GM18499 (cell line): Measurements from ENCODE around the gene LYG1.
A peak's percentile ranks its signal among the peaks of the same experiment; 100 is the strongest.
"Not testable (repeated sequence)": the region's sequence is repeated elsewhere in the genome, so short reads cannot be mapped to it uniquely, and the experiment has no call there.

Experiments
- ATAC-seq: cut with Tn5 transposase; IDR thresholded peaks from one replicate; pipeline ENCODE4 v1.9.1; 2021; ENCODE audit warnings: moderate number of reproducible peaks; ENCODE audit not compliant: insufficient read depth, unreplicated experiment

LYG1 gene

DNA sequence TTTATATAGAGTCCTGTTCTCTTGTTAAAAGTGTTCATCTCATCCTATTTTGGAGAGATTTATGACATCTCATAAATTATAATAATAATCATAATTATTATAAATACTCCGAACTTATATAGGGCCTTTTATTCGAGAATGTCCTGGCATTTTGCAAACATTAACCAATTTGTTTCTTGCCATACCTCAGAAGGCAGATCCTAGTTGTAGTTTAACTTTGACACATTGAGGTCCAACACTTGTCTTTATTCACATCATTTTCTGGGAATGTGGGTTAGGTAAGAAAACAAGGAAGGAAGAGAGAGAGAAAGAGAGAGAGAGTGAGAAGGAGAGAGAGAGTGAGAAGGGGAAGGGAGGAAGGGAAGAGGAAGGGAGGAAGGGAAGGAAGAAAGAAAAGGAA is at the start of gene LYG1:
Gene LYG1, minus strand, starts transcription at position 101 of the 400 bp plus-strand sequence. CDS start 5,527 bp downstream, outside the sequence.
- ATAC-seq: not testable (repeated sequence)

DNA sequence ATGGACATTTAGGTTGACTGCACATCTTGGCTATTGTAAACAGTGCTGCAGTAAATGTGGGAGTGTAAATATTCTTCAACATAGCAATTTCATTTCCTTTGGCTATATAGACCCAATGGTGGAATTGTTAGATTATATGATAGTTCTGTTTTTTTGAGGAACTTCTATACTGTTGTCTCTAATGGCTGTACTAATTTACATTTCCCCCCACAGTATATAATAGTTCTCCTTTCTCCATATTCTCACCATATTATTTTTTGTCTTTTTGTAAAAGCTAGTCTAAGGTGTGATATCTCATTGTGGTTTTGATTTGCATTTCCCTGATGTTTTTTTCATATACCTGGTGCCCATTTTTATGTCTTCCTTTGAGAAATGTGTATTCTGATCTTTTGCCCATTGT is 49.2 kb upstream of the LYG1 start:
- ATAC-seq: no peak

DNA sequence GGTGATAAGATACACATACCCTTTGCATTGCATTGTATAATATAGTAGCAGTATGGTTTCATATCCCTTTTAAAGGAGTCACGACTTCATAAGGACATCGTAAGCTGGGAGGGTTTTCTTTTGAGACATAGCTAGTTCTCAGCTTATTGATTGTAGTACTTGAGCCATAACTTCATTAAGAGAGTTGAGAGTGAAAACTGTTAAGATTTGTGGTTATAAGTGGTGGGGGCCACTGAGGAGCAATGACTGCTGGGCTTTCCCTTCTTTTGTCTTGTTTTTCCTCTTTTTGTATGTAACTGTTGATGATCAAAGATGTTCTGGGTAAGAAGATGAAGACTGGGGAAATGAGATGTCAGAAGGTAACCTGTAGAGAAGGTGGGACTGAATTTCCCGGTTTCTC is 47.2 kb upstream of the LYG1 start:
- no peak for ATAC-seq

DNA sequence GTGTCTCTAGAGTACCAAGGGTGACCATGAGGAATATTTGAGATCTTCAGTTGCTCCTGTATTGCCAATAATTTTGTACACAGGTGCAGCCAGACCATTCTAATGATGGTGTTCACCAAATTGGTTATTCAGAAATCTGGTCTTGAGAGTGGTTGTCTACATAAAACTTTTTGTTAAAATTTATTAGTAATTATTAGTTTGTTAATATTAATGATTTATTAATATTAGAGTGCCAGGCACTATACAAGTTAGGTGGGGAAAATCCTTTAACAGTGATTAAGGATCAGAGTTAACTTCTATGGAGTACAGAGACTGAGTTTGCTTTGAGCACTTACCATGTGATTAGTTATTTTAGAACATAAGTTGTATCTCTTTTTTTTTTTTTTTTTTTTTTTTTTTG is 45.2 kb upstream of the LYG1 start:
- no peak for ATAC-seq

DNA sequence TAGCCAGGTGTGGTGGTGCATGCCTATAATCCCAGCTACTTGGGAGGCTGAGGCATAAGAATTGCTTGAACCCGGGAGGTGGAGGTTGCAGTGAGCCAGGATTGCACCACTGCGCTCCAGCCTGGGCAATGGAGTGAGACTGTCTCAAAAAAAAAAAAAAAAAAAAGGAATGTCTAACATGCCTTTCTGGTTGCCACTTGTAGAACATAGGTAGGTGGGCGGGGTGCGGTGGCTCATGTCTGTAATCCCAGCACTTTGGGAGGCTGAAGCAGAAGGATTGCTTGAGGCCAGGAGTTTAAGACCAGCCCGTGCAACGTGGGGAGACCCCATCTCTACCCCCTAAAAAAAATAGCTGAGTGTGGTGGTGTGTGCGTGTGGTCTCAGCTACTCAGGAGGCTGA is 44.4 kb upstream of the LYG1 start:
- ATAC-seq: not testable (repeated sequence)

DNA sequence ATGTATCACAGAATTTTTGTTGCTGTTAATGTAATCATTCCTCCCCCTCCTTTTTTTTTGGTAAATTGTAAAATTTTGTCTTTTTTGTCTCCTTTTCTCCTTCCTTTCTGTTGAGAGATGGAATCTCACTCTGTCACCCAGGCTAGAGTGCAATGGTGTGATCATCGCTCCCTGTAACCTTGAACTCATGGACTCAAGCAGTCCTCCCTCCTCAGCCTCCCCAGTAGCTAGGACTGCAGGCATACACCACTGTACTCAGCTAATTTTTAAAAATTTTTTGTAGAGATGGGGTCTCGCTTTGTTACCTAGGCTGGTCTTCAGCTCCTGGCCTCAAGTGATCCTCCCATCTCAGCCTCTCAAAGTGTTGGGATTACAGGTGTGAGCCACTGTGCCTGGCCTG is 41.5 kb upstream of the LYG1 start:
- no peak for ATAC-seq

DNA sequence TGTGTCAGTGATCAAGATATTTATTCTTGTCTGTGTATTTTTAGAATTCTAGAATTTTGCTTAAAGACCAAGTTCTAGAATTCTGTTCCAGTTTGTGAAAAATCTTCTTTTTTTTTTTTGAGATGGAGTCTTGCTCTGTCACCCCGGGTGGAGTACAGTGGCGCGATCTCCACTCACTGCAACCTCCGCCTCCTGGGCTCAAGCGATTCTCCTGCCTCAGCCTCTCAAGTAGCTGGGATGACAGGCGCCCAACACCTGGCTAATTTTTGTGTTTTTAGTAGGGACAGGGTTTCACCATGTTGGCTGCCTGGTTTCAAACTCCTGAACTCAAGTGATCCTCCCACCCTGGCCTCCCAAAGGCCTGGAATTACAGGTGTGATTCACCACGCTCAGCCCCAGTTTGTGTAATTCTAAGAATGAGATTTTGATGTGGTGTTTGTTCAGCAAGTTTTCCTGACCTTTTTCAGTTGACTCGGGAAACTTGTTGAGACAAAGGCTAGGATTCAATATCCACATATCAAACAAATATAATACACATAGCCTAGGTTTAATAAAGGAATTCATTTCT is 39.8 kb upstream of the LYG1 start:
- no peak for ATAC-seq

DNA sequence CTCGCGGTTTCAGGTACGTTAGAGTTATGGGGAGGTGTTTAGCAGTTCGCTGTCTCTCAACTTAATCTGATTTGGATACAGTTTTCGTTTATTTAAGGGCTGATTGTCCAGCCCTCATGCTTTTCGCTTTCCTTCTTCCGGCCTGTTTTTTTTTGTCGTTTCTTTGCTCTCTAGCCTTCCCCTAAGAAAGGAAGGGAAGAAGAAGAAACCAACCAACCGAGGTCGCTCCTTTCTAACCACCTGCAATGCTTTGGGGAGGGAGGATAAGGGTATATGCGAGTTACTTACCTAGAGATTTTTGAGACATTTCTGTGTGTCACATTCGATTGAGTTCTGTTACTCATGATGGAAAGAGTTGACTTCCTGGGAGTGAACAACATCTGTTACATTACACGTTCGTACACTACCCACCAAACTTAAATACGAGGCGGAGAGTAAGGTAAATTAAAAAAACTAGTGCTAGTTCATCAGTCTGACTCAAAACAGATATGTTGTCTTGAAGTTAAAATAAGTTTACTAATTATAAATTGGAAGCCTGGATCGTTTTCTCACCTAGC is 37.1 kb upstream of the LYG1 start:
- no peak for ATAC-seq

DNA sequence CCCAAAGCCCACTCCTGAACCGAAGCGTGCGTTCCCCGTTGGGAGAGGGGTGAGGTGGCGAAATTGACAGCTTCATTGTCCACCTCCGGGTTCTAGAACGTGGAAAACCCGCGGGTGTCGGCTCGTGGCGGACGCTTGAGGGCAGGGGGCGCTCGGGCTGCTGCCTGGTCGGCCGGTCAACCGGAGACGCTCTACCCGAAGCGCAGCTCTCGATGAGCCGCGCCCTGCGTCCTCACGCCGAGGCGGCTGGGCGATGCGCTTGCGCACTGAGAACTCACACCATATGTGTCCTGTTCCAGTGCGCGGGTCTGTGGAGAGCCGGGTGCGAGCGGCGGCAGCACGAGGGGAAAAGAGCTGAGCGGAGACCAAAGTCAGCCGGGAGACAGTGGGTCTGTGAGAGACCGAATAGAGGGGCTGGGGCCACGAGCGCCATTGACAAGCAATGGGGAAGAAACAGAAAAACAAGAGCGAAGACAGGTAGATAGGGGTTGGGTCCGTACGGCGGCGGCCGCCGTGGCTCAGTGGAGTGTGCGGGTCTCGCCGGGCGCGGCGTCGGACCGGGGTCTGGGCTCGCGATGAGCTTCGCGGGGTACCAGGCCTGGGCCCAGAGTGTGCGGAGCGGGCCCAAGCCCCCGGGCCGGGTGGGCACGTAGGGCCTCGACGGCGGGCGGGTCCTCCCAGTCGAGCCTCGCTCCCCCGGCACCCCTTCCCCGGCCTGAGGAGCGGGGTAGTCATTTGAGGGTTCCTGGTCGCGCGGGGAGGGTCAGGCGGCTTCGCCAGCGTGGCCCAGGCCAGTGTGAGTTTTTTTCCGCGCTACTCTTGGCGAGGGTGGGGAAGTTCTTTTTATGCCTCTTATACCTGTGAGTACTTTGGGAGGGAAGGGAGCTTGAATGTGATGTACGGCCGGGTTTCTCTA is 36.4 kb upstream of the LYG1 start, which contains the start of gene EIF5B:
Gene EIF5B, plus strand, starts transcription at position 277 of the 916 bp plus-strand sequence. Its CDS starts 166 bp downstream, at position 443.
- peak; percentile 43 for ATAC-seq

DNA sequence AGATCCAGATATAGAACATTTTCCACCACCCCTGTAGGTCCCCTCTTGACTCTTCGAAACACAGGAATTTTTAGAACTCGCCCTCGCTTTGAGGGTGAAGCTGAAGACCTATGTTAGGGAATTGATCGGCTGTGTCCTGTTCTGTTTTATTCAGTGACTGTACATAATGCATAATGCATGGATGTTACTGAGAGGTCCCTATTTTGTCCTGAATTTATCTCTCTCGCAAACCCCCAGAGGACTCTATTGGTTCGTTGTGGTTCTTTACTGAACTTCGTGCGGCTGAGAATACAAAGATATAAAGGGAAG is 35.8 kb upstream of the LYG1 start:
- ATAC-seq: peak; percentile 0

DNA sequence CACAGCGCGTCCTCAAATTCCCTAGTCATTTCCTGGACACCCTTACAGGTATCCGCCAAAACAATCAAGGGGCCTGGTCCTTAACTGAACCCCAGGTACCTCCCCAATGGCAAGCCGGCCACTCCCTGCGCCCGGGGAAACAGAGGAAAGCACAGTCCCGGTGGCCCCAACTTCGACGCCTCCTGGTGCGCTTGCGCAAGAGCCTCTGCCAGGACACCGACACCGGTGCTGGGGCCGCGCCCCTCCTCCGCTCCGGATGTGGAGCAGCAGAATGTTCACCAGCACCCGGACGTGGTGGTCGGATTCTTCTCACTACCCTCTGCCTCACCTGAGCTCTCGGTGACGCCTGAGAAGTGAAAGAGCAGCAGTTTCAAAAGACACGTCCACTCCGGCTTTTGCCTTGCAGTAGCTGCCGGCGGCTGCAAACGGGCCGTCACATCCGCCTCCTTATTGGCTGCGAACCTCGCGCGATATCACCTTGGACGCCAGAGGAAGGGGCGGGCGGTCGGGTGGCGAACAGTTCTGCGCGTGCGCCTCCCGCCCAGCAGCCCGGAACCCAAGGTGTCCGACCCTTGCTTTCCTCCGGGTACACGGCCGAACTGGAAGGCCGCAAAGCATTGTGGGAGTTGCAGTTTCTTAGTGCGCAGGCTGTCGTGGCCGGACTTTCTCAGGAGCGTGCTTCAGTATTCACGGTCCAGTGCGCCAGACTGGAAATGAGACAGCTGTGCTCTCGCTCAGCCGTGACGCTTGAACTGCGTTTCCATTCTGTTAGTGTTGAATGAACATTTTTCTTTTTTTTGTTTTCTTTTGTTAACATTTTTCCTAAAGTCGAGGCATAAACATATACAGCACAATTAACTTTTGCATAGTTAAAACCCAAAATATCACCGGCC is 35.2 kb upstream of the LYG1 start, which contains the start of gene TXNDC9:
Gene TXNDC9, minus strand, starts transcription at position 423 of the 893 bp plus-strand sequence. CDS start 3,123 bp downstream, outside the sequence.
- ATAC-seq: peak; percentile 58

DNA sequence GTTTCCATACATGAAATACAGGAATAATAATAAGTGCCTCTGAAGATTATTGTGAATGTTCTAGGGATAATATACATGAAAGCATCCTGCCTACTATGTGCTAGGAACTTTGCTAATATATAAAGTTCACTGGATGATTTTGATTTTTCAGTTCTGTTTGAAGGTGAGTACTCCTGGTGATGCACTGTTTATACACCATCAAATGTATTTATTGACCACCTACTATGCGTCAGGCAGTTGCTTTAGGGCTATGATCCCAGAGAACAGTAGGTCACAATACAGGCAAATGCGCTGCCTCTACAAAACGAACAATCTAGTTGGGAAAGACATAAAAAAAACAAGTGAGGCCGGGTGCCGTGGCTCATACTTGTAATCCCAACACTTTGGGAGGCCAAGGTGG is 24.4 kb upstream of the LYG1 start:
- ATAC-seq: no peak

DNA sequence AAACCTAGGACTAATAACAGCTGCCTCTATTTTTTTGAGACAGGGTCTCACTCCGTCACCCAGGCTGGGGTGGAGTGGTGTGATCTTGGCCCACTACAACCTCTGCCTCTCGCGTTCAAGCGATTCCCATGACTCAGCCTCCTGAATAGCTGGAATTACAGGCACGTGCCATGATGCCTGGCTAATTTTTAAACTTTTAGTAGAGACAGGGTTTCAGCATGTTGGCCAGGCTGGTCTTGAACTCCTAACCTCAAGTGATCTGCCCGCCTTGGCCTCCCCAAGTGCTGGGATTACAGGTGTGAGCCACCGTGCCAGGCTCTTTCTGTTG is 16.8 kb upstream of the LYG1 start:
- not testable (repeated sequence) for ATAC-seq

DNA sequence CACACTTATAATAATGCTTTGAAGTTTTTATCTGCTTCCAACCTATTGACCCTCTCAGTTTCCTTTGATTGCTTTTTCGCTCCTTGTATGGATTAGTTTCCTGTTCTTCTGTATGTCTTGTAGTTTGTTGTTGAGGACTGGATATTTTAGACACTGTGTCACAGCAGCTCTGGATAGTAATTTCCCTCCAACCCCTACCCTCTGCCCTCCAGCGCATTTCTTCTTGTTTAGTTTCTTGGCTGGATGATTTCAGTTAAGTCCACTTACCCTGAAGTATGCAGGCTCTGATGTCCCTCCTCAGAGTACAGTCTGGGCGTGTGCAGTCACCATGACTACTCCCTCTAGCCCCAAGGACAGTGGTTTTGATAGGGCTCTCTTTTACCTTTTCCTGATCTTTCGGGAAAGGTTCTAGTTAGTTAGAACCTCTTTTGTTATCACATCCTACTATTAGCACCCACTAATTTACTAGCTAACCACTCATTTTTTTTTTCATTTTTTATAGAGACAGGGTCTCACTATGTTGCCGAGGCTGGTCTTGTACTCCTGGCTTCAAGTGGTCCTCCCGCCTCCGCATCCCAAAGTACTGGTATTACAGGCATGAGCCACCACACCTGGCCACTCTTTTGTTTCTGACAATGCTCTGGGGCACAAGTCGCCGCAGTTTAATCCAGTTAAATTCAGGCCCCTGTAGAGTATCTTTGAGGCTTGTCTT is 16.3 kb upstream of the LYG1 start:
- ATAC-seq: no peak

DNA sequence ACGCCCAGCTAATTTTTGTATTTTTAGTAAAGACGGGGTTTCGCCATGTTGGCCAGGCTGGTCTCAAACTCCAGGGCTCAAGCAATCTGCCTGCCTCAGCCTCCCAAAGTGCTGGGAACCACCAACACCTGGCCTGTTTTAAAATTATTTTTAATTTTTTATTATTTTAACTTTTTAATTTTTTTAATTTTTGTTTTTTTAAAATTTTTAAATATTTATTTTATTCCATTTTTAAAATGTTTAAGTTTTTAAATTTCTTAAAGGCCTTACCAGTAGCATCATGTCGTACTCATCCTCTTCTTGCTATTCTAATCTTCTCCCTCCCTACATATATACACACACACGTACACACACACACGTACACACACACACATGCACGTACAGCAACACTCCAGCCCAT is 1.4 kb downstream of the LYG1 start:
- ATAC-seq: no peak

DNA sequence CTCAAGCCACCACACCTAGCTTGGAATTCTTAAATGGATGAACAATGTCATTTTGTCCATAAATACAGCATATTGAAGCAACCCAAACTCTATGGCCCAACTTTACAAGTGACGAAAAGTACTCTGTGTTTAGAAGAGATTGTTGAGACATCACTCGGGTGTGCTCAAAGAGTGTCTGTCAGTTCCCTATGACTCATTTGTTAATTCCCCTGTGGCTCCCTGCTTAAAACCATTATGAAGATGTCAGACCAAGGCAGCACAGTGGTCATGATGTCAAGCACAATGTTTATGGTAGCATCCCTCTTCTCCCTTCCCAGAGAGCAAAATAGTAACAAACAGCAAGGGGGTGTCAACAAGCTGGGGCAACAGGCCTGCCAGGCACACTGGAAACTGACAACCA is 3.0 kb downstream of the LYG1 start:
- ATAC-seq: no peak

DNA sequence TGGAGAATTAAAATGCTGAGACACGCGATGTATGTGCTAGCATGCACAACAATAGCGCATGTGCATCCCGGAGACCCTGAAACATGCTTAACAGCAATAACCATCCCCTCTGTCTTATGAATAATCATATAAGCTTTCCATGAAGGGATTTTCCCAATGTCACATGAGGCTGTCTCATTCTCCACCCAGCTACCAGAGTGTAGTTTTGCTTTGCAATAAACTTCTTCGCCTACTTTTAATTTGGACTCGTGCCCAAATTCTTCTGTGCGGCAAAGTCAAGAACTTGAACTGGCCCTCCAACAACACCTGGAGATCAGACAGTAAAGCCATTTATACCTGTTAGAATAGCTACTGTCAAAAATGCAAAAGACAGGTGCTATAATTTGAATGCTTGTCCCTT is 15.5 kb downstream of the LYG1 start:
- no peak for ATAC-seq

DNA sequence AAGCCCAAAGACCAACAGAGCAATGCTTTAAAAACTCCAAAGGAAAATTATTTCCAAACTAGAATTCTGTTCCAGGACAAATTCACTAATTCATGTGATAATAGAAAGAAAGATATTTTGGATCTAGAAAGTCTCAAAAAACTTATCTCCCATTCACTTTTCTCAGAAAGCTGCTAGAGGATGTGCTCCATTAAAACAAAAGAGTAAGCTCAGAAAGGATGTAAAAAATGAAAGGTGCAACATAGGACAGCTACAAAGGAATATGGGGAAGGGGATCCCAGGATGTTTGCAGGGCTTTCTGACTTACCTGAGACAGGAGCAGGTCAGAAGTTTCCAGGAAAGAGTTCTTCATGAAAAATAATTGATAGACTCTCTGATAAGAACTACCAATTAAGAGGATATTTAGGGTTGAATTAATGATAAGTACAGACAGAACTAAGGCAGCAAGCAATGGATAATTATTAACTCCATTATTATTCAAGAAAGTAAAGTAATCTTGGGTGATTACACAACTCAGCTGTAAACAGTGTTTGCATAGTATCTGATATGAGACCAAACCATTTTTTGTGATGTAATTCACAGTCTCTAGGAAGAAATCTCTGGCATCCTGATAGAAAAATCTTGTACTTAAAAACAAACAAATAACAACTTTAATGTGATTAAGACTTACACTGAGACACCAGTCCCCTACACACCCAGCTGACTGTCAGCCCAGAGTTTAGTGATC is 20.9 kb downstream of the LYG1 start:
- no peak for ATAC-seq

DNA sequence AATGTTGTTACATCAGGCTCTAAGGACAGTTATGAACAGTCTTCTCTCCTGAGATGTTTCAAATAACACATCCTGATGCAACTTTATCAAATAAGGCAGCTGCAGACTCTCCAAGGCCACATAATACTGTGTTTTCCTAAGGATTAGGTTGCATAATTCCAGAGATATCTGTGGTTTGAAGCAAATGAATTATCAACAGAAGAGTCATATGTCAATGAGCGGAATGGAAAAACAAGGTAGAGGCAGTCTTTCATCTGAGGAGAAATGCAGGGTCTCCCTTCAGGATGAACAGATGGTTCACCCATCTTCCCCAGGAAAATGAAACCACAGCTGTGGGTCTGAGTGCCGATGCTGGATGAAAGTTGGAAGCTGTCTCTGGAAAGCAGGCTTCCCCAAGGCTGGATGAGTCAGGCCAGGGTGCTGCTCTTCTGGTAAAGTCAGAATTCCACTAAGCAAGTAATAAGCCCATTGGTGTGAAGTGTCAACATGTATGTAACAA is 22.2 kb downstream of the LYG1 start:
- ATAC-seq: no peak
